Uterus (tissue), 4 donors: ENCODE measurements around the gene GRK5. TPM values are rescaled to one million over a fixed set of nuclear protein-coding genes. Genes with fewer than 3 reads are reported as not detected.
A peak's percentile ranks its signal among the peaks of the same experiment; 100 is the strongest.

Experiments
- DNase-seq, 2 donors: peaks; one replicate each; pipeline ENCODE4 v3.0.0-alpha.2; 2019 to 2020
- H3K27ac ChIP-seq, 2 donors: fragments of 200-600 bp; sonication (generic); 1 replicate in 1 of 2; 2 replicates in 1 of 2; pipeline ENCODE4 v1.5.1; 2016 to 2018
- H3K27me3 ChIP-seq, 2 donors: fragments of 200-600 bp; sonication (generic); one replicate each; pipeline ENCODE4 v1.5.1; 2018 to 2019; ENCODE audit warnings: control low read depth in 1 of 2
- H3K36me3 ChIP-seq, 2 donors: fragments of 200-600 bp; sonication (generic); one replicate each; pipeline ENCODE4 v1.5.1; 2019; ENCODE audit warnings: control low read depth in 1 of 2
- H3K4me1 ChIP-seq, 2 donors: fragments of 200-600 bp; sonication (generic); one replicate each; pipeline ENCODE4 v1.5.1; 2018 to 2019; ENCODE audit warnings: control low read depth in 1 of 2
- H3K4me3 ChIP-seq, 2 donors: fragments of 200-600 bp; sonication (generic); 1 replicate in 1 of 2; 2 replicates in 1 of 2; pipeline ENCODE4 v1.5.1; 2018 to 2019; ENCODE audit warnings: mild to moderate bottlenecking in 1 of 2
- H3K9me3 ChIP-seq, 2 donors: fragments of 200-600 bp; sonication (generic); one replicate each; pipeline ENCODE4 v1.5.1; 2019; ENCODE audit warnings: control low read depth in 1 of 2
- POLR2A ChIP-seq, 2 donors: fragments of 450-650 bp; IDR thresholded peaks; one replicate each; pipeline ENCODE4 v1.6.1; 2016; ENCODE audit warnings: antibody characterized with exemption in 2 of 2, mild to moderate bottlenecking in 1 of 2, moderate library complexity in 1 of 2
- intact Hi-C: fragments of 100-400 bp; cut with DNase I; formaldehyde crosslinking; loops from one replicate; pipeline ENCODE4 v1.15.1; 2023; ENCODE audit warnings: low total_unique reads
- total RNA-seq, 4 donors: library from RNA; depleted of rRNA in 3 of 4; stranded (reverse); fragments of >200 nt in 3 of 4; gene quantifications; one replicate each; pipeline versions ENCODE4 v1.1.0 to v1.2.4, GENCODE V29; 2014 to 2023
- TF ChIP-seq, protein P1 (sequence below), 4 experiments: fragments of 200-600 bp in 2 of 4; fragments of 450-650 bp in 2 of 4; sonication (generic) in 2 of 4; IDR thresholded peaks; one replicate each; pipeline ENCODE4 v1.5.1; 2016 to 2019; ENCODE audit warnings: antibody characterized with exemption in 4 of 4, mild to moderate bottlenecking in 2 of 4, moderate library complexity in 1 of 4
- donor health status: DM: yes; HTN: yes; CAD: no.

Gene GRK5
- total RNA-seq, 4 donors from 2014 or later, result 11.6 to 34.6 (median 14.1) TPM

GRCh38 chr10:119198438-119198837, 8.9 kb upstream of the GRK5 start:
- Histone ChIP-seq H3K9me3 (no peaks in the 10 kb centered on the region), H3K27ac (no peak overlapping the region), H3K27me3 (no peaks in the 10 kb centered on the region), H3K36me3 (no peaks in the 10 kb centered on the region), H3K4me1 (no peaks in the 10 kb centered on the region), H3K4me3 (no peak overlapping the region)
- no peak for TF ChIP-seq POLR2A (IDR thresholded peaks at IDR 0.05)
- TF ChIP-seq, protein P1, sequence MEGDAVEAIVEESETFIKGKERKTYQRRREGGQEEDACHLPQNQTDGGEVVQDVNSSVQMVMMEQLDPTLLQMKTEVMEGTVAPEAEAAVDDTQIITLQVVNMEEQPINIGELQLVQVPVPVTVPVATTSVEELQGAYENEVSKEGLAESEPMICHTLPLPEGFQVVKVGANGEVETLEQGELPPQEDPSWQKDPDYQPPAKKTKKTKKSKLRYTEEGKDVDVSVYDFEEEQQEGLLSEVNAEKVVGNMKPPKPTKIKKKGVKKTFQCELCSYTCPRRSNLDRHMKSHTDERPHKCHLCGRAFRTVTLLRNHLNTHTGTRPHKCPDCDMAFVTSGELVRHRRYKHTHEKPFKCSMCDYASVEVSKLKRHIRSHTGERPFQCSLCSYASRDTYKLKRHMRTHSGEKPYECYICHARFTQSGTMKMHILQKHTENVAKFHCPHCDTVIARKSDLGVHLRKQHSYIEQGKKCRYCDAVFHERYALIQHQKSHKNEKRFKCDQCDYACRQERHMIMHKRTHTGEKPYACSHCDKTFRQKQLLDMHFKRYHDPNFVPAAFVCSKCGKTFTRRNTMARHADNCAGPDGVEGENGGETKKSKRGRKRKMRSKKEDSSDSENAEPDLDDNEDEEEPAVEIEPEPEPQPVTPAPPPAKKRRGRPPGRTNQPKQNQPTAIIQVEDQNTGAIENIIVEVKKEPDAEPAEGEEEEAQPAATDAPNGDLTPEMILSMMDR (IDR thresholded peaks at IDR 0.05), result peak in 1 of 4 experiments; percentile 25
- intact Hi-C loops, result loop anchor here (2.0 kb wide), 1 partner anchor 246 kb away; no protein-coding TSS in a partner anchor
- no peak for DNase-seq

DNA sequence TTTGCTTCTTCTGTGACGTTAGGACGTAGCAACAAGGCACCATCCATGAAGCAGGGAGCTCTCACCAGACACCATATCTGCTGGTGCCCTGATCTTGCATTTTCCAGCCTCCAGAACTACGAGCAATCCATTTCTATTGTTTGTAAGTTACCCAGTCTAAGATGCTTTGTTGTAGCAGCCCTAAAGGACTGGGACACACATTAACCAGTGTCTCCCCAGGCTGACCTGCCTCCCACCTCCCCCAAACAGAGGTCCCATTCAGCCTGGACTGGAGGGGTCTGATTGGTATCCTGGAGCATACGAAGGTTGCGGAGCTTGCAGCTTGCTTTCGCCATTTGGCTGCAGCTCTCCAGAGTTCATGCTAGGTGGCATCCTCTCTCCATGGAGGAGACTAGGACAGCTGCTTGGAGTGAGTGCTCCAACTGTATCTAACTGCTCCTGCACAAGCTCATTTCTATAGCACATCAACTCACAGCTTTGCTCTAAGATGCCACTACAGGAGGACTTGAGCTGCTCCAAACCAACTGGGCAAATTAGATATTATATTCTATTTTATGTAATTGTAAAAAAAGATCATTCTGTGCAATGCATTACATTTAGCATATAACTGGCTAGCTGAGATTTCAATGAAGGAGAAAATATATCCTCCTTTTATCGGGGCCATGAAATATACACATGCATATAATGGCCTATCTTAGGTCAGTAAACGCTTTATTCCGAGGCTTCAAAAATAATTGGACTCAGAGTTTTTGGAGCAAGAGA, 8.0 kb upstream of the GRK5 start:
- intact Hi-C loops, result loop anchor here (2.0 kb wide), 1 partner anchor 245 kb away; no protein-coding TSS in a partner anchor
- no peaks in the 10 kb centered on the region for H3K9me3 ChIP-seq
- H3K4me3 ChIP-seq, result no peak overlapping the region
- no peaks in the 10 kb centered on the region for H3K27me3 ChIP-seq
- no peak overlapping the region for H3K27ac ChIP-seq
- H3K4me1 ChIP-seq, result no peaks in the 10 kb centered on the region
- DNase-seq, result peak; percentile 63 to 72
- H3K36me3 ChIP-seq, result no peaks in the 10 kb centered on the region
- TF ChIP-seq, protein P1 (IDR thresholded peaks at IDR 0.05), result peak; percentile 79 to 91 (median 88)
- TF ChIP-seq POLR2A (IDR thresholded peaks at IDR 0.05), result no peak

- no peak for DNase-seq
- no peaks in the 10 kb centered on the region for H3K4me1 ChIP-seq
- intact Hi-C loops, result no loop called here
These were observed 6.1 kb upstream of the GRK5 start for GRCh38 chr10:119201233-119201632.

GRCh38 chr10:119203006-119203405, 4.4 kb upstream of the GRK5 start:
- Histone ChIP-seq H3K27me3 (no peaks in the 10 kb centered on the region), H3K4me3 (no peak overlapping the region), H3K27ac (no peak overlapping the region), H3K4me1 (no peaks in the 10 kb centered on the region), H3K36me3 (no peaks in the 10 kb centered on the region), H3K9me3 (no peaks in the 10 kb centered on the region)
- TF ChIP-seq POLR2A (IDR thresholded peaks at IDR 0.05), result no peak
- TF ChIP-seq, protein P1 (IDR thresholded peaks at IDR 0.05), result no peak
- no peak for DNase-seq
- intact Hi-C loops, result no loop called here

More at GRCh38 chr10:119201233-119201632, 6.1 kb upstream of the GRK5 start:
- Histone ChIP-seq H3K9me3 (no peaks in the 10 kb centered on the region), H3K4me3 (no peak overlapping the region), H3K36me3 (no peaks in the 10 kb centered on the region), H3K27ac (no peak overlapping the region), H3K27me3 (no peaks in the 10 kb centered on the region)
- TF ChIP-seq, protein P1 (IDR thresholded peaks at IDR 0.05), result no peak
- no peak for TF ChIP-seq POLR2A (IDR thresholded peaks at IDR 0.05)

DNA sequence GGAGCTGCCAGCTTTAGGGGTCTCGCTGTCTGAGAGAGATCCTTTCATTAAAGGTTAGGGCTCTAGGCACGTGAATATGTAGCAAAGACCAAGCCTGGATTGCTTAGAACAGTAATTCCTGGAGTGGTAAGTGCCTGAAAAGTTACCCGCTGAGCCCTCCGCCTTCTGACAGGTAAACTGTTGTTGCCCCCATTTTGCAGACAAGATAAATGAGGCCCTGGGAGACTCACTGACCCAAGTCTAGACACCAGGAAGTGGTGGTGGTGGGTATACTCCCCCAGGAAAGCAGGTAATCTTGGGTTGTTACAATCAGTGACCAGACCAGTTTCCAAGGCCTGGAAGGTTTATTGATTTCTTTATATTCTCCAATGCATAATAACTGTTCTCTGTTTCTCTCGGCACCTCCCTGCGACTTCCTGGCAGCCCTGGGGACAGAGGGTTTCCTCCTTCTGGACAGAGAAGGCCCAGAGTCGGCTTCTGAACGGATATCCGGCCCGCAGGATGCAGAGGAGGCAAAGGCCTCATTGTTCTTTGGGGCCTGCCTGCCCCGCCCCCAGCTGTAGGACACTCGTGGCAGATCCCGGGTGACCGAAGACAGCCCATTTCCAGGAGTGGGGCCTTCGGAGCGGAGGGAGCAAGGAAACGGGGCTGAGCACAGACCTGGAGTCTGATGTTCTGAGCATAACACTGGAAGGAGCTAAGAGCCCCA, 1.3 kb upstream of the GRK5 start:
- Histone ChIP-seq H3K27me3 (no peaks in the 10 kb centered on the region), H3K27ac (peak overlapping the region; percentile 99 to 100), H3K4me1 (no peaks in the 10 kb centered on the region), H3K36me3 (no peaks in the 10 kb centered on the region), H3K9me3 (no peaks in the 10 kb centered on the region), H3K4me3 (peak overlapping the region in 1 of 2 donors; percentile 90)
- no peak for TF ChIP-seq POLR2A (IDR thresholded peaks at IDR 0.05)
- TF ChIP-seq, protein P1 (IDR thresholded peaks at IDR 0.05), result no peak
- peak in 1 of 2 donors; percentile 63 for DNase-seq
- intact Hi-C loops, result loop anchor here (5.0 kb wide), 1 partner anchor 46 kb away; no protein-coding TSS in a partner anchor
